Effector CD8-positive, alpha-beta T cell (primary cell): Measurements from ENCODE around the gene PTPRN2.
"Not testable (repeated sequence)": the region's sequence is repeated elsewhere in the genome, so short reads cannot be mapped to it uniquely, and the experiment has no call there.

ENCODE experiments used
- DNase-seq: peaks from one replicate; lab custom pipeline; 2025; lab: John Stamatoyannopoulos, UW

Gene PTPRN2

GRCh38 chr7:157849341-157849596, 738.4 kb downstream of the PTPRN2 start:
- DNase-seq, result no peak

- DNase-seq, result no peak
Measured at GRCh38 chr7:157848508-157849340, 738.9 kb downstream of the PTPRN2 start.

- not testable (repeated sequence) for DNase-seq
Measured at GRCh38 chr7:157847756-157848487, 739.7 kb downstream of the PTPRN2 start.

- DNase-seq, result not testable (repeated sequence)
Measured at GRCh38 chr7:157846746-157847145, 740.9 kb downstream of the PTPRN2 start.

- DNase-seq, result no peak
Measured at GRCh38 chr7:157846271-157846670, 741.4 kb downstream of the PTPRN2 start.

- no peak for DNase-seq
Measured at GRCh38 chr7:157845203-157845835, 742.3 kb downstream of the PTPRN2 start.

GRCh38 chr7:157844611-157845010, 743.0 kb downstream of the PTPRN2 start:
- DNase-seq, result no peak

- DNase-seq, result no peak
Measured at GRCh38 chr7:157844141-157844540, 743.5 kb downstream of the PTPRN2 start.

GRCh38 chr7:157843336-157844140, 744.1 kb downstream of the PTPRN2 start:
- no peak for DNase-seq

- no peak for DNase-seq
Measured at GRCh38 chr7:157841773-157842370, 745.8 kb downstream of the PTPRN2 start.

- no peak for DNase-seq
Measured at GRCh38 chr7:157840914-157841772, 746.5 kb downstream of the PTPRN2 start.

GRCh38 chr7:157840174-157840913, 747.3 kb downstream of the PTPRN2 start:
- DNase-seq, result no peak

- DNase-seq, result no peak
Measured at GRCh38 chr7:157839672-157840167, 747.9 kb downstream of the PTPRN2 start.

GRCh38 chr7:157839226-157839625, 748.4 kb downstream of the PTPRN2 start:
- DNase-seq, result no peak

GRCh38 chr7:157837561-157837960, 750.1 kb downstream of the PTPRN2 start:
- DNase-seq, result no peak

- DNase-seq, result no peak
Measured at GRCh38 chr7:157837047-157837446, 750.6 kb downstream of the PTPRN2 start.

- DNase-seq, result no peak
Measured at GRCh38 chr7:157834501-157835163, 753.0 kb downstream of the PTPRN2 start.

GRCh38 chr7:157832866-157833607, 754.6 kb downstream of the PTPRN2 start:
- no peak for DNase-seq

- DNase-seq, result no peak
Measured at GRCh38 chr7:157832421-157832820, 755.2 kb downstream of the PTPRN2 start.
